HEK293 (cell line): ENCODE measurements around the gene APCDD1.

Experiments used
- GLI2 ChIP-seq: fragments of 450-650 bp; formaldehyde crosslinking; IDR thresholded peaks from 2 replicates; pipeline ENCODE4; 2017; ENCODE audit warnings: missing biosample characterization, missing genetic modification characterization, low read depth, borderline replicate concordance
- KLF1 ChIP-seq: fragments of 450-650 bp; formaldehyde crosslinking; IDR thresholded peaks from 2 replicates; pipeline ENCODE4 v1.5.1; 2016; ENCODE audit warnings: missing biosample characterization, missing genetic modification characterization
- KLF8 ChIP-seq: fragments of 450-650 bp; formaldehyde crosslinking; IDR thresholded peaks from 2 replicates; pipeline ENCODE4 v1.5.1; 2016; ENCODE audit warnings: missing biosample characterization, missing genetic modification characterization
- MYNN ChIP-seq: fragments of 450-650 bp; formaldehyde crosslinking; IDR thresholded peaks from 2 replicates; pipeline ENCODE4 v1.5.1; 2016; ENCODE audit warnings: missing biosample characterization, missing genetic modification characterization, borderline replicate concordance
- SP7 ChIP-seq: fragments of 450-650 bp; formaldehyde crosslinking; IDR thresholded peaks from 2 replicates; pipeline ENCODE4 v1.5.1; 2016; ENCODE audit warnings: missing biosample characterization, missing genetic modification characterization
- YY1 ChIP-seq: fragments of 450-650 bp; formaldehyde crosslinking; IDR thresholded peaks from 2 replicates; pipeline ENCODE4 v1.5.1; 2018; ENCODE audit warnings: missing biosample characterization, missing genetic modification characterization
- ZBTB17 ChIP-seq: fragments of 450-650 bp; formaldehyde crosslinking; IDR thresholded peaks from 2 replicates; pipeline ENCODE4 v1.5.1; 2016; ENCODE audit warnings: missing biosample characterization, missing genetic modification characterization
- ZBTB48 ChIP-seq: fragments of 450-650 bp; formaldehyde crosslinking; IDR thresholded peaks from 2 replicates; pipeline ENCODE4 v1.5.1; 2016; ENCODE audit warnings: missing biosample characterization, missing genetic modification characterization
- ZBTB8A ChIP-seq: fragments of 450-650 bp; formaldehyde crosslinking; IDR thresholded peaks from 2 replicates; pipeline ENCODE4 v1.5.1; 2016; ENCODE audit warnings: missing biosample characterization, missing genetic modification characterization
- ZNF10 ChIP-seq: fragments of 450-650 bp; formaldehyde crosslinking; IDR thresholded peaks from 2 replicates; pipeline ENCODE4 v1.5.1; 2017; ENCODE audit warnings: missing biosample characterization, missing genetic modification characterization
- ZNF184 ChIP-seq: fragments of 450-650 bp; IDR thresholded peaks from 2 replicates; pipeline ENCODE4 v1.5.1; 2018; ENCODE audit warnings: missing biosample characterization, mild to moderate bottlenecking, missing genetic modification characterization
- ZNF23 ChIP-seq: fragments of 450-650 bp; formaldehyde crosslinking; IDR thresholded peaks from 2 replicates; pipeline ENCODE4 v1.5.1; 2016; ENCODE audit warnings: missing biosample characterization, missing genetic modification characterization, borderline replicate concordance
- ZNF335 ChIP-seq: fragments of 450-650 bp; formaldehyde crosslinking; conservative IDR thresholded peaks from 2 replicates; pipeline ENCODE4 v1.5.1; 2016; ENCODE audit warnings: missing biosample characterization, missing genetic modification characterization
- ZNF394 ChIP-seq: fragments of 450-650 bp; formaldehyde crosslinking; IDR thresholded peaks from 2 replicates; pipeline ENCODE4 v1.5.1; 2016; ENCODE audit warnings: missing biosample characterization, missing genetic modification characterization, mild to moderate bottlenecking, moderate library complexity, borderline replicate concordance
- ZNF423 ChIP-seq: fragments of 450-650 bp; formaldehyde crosslinking; IDR thresholded peaks from 2 replicates; pipeline ENCODE4 v1.5.1; 2016; ENCODE audit warnings: missing biosample characterization, missing genetic modification characterization
- ZNF433 ChIP-seq: fragments of 450-650 bp; formaldehyde crosslinking; IDR thresholded peaks from 2 replicates; pipeline ENCODE4 v1.5.1; 2016; ENCODE audit warnings: missing biosample characterization, missing genetic modification characterization, low read depth
- ZNF530 ChIP-seq: fragments of 450-650 bp; formaldehyde crosslinking; IDR thresholded peaks from 2 replicates; pipeline ENCODE4 v1.5.1; 2016; ENCODE audit warnings: low read depth, missing biosample characterization, missing genetic modification characterization
- ZNF549 ChIP-seq: fragments of 450-650 bp; IDR thresholded peaks from 2 replicates; pipeline ENCODE4 v1.5.1; 2018; ENCODE audit warnings: missing biosample characterization, missing genetic modification characterization, mild to moderate bottlenecking, inconsistent platforms, moderate library complexity
- ZNF621 ChIP-seq: fragments of 450-650 bp; formaldehyde crosslinking; IDR thresholded peaks from 2 replicates; pipeline ENCODE4 v1.5.1; 2017; ENCODE audit warnings: missing biosample characterization, missing genetic modification characterization
- ZNF654 ChIP-seq: fragments of 450-650 bp; formaldehyde crosslinking; IDR thresholded peaks from 2 replicates; pipeline ENCODE4 v1.5.1; 2016; ENCODE audit warnings: low read depth, missing biosample characterization, missing genetic modification characterization
- ZNF658 ChIP-seq: fragments of 450-650 bp; formaldehyde crosslinking; IDR thresholded peaks from 2 replicates; pipeline ENCODE4; 2016; ENCODE audit warnings: missing biosample characterization, missing genetic modification characterization
- TF ChIP-seq, protein P1 (sequence below): fragments of 450-650 bp; formaldehyde crosslinking; IDR thresholded peaks from 2 replicates; pipeline ENCODE4 v1.5.1; 2016; ENCODE audit warnings: missing biosample characterization, missing genetic modification characterization, low read depth
- TF ChIP-seq, protein P2 (sequence below): fragments of 450-650 bp; formaldehyde crosslinking; IDR thresholded peaks from 2 replicates; pipeline ENCODE4 v1.5.1; 2016; ENCODE audit warnings: missing biosample characterization, missing genetic modification characterization
- TF ChIP-seq, protein P3 (sequence below): fragments of 450-650 bp; formaldehyde crosslinking; IDR thresholded peaks from 2 replicates; pipeline ENCODE4 v1.5.1; 2016; ENCODE audit warnings: missing biosample characterization, missing genetic modification characterization
- TF ChIP-seq, protein P4 (sequence below): fragments of 450-650 bp; formaldehyde crosslinking; IDR thresholded peaks from 2 replicates; pipeline ENCODE4 v1.5.0; 2017; ENCODE audit warnings: missing biosample characterization, missing genetic modification characterization, borderline replicate concordance
- TF ChIP-seq, protein P5 (sequence below): fragments of 450-650 bp; IDR thresholded peaks from 2 replicates; pipeline ENCODE4 v1.5.1; 2018; ENCODE audit warnings: missing biosample characterization, mild to moderate bottlenecking, missing genetic modification characterization
- TF ChIP-seq, protein P6 (sequence below): fragments of 450-650 bp; formaldehyde crosslinking; IDR thresholded peaks from 2 replicates; pipeline ENCODE4 v1.5.1; 2017; ENCODE audit warnings: missing biosample characterization, missing genetic modification characterization

APCDD1 gene

DNA sequence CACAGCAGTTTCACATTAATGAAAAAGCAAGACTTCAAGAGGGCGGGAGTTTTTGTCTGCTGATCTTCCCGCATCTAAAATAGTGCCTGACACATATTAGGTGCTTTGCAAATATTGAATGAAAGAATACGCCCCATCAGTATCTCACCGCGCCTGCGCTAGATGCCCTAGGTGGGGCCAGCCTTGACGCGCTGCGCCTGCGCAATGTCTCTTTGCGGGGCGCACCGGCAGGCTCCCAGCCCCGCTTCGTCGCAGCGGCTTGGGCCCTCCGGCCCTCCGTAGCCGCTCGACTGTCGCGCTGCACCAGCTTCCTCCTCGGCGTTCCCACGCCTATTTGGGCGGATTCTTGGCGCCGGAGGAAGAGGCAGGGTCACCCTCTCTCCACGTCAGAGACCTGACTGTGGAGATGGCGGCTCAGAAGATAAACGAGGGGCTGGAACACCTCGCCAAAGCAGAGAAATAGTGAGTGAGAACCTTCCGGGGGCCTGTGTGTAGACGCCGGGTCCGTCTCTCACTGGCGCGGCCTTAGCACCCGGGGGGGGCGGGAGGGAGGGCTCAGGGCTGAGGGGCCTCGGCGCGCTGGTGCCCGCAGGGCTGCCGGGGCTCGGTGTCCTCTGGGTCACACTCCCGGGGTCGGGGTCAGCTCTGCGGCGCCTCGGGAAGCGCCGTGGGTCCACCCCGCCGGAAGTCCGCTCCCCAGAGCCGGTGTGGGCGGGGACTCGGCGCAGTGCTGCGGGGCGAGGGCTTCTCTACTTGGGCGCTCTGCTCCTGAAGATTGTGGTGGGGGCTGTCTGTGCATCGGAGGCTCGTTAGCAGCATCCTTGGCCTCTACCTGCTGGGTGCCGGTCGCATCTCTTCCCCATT is 71.5 kb downstream of the APCDD1 start, which contains the start of gene NAPG (continued):
- TF ChIP-seq, protein P1, sequence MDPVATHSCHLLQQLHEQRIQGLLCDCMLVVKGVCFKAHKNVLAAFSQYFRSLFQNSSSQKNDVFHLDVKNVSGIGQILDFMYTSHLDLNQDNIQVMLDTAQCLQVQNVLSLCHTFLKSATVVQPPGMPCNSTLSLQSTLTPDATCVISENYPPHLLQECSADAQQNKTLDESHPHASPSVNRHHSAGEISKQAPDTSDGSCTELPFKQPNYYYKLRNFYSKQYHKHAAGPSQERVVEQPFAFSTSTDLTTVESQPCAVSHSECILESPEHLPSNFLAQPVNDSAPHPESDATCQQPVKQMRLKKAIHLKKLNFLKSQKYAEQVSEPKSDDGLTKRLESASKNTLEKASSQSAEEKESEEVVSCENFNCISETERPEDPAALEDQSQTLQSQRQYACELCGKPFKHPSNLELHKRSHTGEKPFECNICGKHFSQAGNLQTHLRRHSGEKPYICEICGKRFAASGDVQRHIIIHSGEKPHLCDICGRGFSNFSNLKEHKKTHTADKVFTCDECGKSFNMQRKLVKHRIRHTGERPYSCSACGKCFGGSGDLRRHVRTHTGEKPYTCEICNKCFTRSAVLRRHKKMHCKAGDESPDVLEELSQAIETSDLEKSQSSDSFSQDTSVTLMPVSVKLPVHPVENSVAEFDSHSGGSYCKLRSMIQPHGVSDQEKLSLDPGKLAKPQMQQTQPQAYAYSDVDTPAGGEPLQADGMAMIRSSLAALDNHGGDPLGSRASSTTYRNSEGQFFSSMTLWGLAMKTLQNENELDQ: no peak
- peak; percentile 61; the same call in 1 of the 2 replicates for TF ChIP-seq ZBTB17
- TF ChIP-seq ZBTB48: no peak
- TF ChIP-seq ZNF549 (tag by site-specific recombination): no peak
- TF ChIP-seq ZNF394 (tag by site-specific recombination): peak; percentile 22; the same call in 1 of the 2 replicates
- TF ChIP-seq ZNF433: no peak
- TF ChIP-seq ZNF654 (tag by site-specific recombination): no peak
- TF ChIP-seq GLI2 (tag by site-specific recombination): no peak
- TF ChIP-seq, protein P2, sequence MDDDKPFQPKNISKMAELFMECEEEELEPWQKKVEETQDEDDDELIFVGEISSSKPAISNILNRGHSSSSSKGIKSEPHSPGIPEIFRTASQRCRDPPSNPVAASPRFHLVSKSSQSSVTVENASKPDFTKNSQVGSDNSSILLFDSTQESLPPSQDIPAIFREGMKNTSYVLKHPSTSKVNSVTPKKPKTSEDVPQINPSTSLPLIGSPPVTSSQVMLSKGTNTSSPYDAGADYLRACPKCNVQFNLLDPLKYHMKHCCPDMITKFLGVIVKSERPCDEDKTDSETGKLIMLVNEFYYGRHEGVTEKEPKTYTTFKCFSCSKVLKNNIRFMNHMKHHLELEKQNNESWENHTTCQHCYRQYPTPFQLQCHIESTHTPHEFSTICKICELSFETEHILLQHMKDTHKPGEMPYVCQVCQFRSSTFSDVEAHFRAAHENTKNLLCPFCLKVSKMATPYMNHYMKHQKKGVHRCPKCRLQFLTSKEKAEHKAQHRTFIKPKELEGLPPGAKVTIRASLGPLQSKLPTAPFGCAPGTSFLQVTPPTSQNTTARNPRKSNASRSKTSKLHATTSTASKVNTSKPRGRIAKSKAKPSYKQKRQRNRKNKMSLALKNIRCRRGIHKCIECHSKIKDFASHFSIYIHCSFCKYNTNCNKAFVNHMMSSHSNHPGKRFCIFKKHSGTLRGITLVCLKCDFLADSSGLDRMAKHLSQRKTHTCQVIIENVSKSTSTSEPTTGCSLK (tag by site-specific recombination): no peak
- TF ChIP-seq SP7 (tag by site-specific recombination): no peak
- TF ChIP-seq ZNF621 (tag by site-specific recombination): no peak
- TF ChIP-seq, protein P3, sequence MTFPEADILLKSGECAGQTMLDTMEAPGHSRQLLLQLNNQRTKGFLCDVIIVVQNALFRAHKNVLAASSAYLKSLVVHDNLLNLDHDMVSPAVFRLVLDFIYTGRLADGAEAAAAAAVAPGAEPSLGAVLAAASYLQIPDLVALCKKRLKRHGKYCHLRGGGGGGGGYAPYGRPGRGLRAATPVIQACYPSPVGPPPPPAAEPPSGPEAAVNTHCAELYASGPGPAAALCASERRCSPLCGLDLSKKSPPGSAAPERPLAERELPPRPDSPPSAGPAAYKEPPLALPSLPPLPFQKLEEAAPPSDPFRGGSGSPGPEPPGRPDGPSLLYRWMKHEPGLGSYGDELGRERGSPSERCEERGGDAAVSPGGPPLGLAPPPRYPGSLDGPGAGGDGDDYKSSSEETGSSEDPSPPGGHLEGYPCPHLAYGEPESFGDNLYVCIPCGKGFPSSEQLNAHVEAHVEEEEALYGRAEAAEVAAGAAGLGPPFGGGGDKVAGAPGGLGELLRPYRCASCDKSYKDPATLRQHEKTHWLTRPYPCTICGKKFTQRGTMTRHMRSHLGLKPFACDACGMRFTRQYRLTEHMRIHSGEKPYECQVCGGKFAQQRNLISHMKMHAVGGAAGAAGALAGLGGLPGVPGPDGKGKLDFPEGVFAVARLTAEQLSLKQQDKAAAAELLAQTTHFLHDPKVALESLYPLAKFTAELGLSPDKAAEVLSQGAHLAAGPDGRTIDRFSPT (tag by site-specific recombination): no peak
- TF ChIP-seq, protein P4, sequence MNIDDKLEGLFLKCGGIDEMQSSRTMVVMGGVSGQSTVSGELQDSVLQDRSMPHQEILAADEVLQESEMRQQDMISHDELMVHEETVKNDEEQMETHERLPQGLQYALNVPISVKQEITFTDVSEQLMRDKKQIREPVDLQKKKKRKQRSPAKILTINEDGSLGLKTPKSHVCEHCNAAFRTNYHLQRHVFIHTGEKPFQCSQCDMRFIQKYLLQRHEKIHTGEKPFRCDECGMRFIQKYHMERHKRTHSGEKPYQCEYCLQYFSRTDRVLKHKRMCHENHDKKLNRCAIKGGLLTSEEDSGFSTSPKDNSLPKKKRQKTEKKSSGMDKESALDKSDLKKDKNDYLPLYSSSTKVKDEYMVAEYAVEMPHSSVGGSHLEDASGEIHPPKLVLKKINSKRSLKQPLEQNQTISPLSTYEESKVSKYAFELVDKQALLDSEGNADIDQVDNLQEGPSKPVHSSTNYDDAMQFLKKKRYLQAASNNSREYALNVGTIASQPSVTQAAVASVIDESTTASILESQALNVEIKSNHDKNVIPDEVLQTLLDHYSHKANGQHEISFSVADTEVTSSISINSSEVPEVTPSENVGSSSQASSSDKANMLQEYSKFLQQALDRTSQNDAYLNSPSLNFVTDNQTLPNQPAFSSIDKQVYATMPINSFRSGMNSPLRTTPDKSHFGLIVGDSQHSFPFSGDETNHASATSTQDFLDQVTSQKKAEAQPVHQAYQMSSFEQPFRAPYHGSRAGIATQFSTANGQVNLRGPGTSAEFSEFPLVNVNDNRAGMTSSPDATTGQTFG (tag by site-specific recombination): no peak
- TF ChIP-seq KLF1 (tag by site-specific recombination): 0 out of 2 replicates have a peak, but pooled peaks have one; percentile 35
- peak; percentile 53; the same call in 1 of the 2 replicates for TF ChIP-seq KLF8 (tag by site-specific recombination)
- TF ChIP-seq ZNF335 (tag by site-specific recombination): peak; percentile 85
- TF ChIP-seq ZNF23 (tag by site-specific recombination): no peak
- no peak for TF ChIP-seq ZNF530 (tag by site-specific recombination)
- no peak for TF ChIP-seq YY1 (tag by site-specific recombination)
- no peak for TF ChIP-seq ZNF184 (tag by site-specific recombination)
- TF ChIP-seq ZNF658 (tag by site-specific recombination): no peak
- TF ChIP-seq MYNN (tag by site-specific recombination): no peak
- no peak for TF ChIP-seq ZNF10
- TF ChIP-seq, protein P5, sequence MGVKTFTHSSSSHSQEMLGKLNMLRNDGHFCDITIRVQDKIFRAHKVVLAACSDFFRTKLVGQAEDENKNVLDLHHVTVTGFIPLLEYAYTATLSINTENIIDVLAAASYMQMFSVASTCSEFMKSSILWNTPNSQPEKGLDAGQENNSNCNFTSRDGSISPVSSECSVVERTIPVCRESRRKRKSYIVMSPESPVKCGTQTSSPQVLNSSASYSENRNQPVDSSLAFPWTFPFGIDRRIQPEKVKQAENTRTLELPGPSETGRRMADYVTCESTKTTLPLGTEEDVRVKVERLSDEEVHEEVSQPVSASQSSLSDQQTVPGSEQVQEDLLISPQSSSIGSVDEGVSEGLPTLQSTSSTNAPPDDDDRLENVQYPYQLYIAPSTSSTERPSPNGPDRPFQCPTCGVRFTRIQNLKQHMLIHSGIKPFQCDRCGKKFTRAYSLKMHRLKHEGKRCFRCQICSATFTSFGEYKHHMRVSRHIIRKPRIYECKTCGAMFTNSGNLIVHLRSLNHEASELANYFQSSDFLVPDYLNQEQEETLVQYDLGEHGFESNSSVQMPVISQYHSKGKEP: no peak
- TF ChIP-seq, protein P6, sequence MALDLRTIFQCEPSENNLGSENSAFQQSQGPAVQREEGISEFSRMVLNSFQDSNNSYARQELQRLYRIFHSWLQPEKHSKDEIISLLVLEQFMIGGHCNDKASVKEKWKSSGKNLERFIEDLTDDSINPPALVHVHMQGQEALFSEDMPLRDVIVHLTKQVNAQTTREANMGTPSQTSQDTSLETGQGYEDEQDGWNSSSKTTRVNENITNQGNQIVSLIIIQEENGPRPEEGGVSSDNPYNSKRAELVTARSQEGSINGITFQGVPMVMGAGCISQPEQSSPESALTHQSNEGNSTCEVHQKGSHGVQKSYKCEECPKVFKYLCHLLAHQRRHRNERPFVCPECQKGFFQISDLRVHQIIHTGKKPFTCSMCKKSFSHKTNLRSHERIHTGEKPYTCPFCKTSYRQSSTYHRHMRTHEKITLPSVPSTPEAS (tag by site-specific recombination): no peak
- TF ChIP-seq ZNF423 (tag by site-specific recombination): no peak
- peak; percentile 63 for TF ChIP-seq ZBTB8A
